DOHH2 (cell line): Measurements from ENCODE around the gene NAA50.

Experiments used
- EZH2phosphoT487 ChIP-seq: fragments of 200-600 bp; sonication (generic); IDR thresholded peaks from 2 replicates; pipeline ENCODE4 v1.6.1; 2017; ENCODE audit warnings: borderline replicate concordance, mild to moderate bottlenecking, antibody characterized with exemption, low read length, moderate library complexity, mixed read lengths
- TF ChIP-seq, protein P1 (sequence below): fragments of 200-600 bp; sonication (generic); IDR thresholded peaks from one replicate; pipeline ENCODE4 v1.5.1; 2014; ENCODE audit warnings: antibody characterized with exemption, mild to moderate bottlenecking, low read depth, low read length; ENCODE audit not compliant: poor library complexity, severe bottlenecking

DNA sequence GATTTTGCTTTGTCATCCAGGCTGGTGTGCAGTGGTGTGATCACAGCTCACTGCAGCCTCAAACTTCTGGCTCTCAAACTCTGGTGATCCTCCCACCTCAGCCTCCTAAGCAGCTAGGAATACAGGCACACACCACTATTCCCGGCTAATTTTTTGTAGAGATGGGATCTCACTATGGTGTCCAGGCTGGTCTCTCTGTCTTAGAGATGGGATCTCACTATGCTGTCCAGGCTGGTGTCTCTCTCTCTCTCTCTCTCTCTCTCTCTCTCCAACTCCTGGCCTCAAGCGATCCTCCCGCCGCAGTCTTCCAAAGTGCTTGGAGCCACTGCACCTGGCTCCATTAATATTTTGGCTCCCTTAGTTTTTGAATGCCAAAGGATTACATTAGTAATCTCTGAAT, 67.3 kb downstream of the NAA50 start:
- TF ChIP-seq, protein P1, sequence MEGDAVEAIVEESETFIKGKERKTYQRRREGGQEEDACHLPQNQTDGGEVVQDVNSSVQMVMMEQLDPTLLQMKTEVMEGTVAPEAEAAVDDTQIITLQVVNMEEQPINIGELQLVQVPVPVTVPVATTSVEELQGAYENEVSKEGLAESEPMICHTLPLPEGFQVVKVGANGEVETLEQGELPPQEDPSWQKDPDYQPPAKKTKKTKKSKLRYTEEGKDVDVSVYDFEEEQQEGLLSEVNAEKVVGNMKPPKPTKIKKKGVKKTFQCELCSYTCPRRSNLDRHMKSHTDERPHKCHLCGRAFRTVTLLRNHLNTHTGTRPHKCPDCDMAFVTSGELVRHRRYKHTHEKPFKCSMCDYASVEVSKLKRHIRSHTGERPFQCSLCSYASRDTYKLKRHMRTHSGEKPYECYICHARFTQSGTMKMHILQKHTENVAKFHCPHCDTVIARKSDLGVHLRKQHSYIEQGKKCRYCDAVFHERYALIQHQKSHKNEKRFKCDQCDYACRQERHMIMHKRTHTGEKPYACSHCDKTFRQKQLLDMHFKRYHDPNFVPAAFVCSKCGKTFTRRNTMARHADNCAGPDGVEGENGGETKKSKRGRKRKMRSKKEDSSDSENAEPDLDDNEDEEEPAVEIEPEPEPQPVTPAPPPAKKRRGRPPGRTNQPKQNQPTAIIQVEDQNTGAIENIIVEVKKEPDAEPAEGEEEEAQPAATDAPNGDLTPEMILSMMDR: no peak
- TF ChIP-seq EZH2phosphoT487: no peak
